HepG2 (cell line): ENCODE results near the gene NOP9. TPM values are rescaled to one million over a fixed set of nuclear protein-coding genes. Genes with fewer than 3 reads are reported as not detected.

Experiments
- AGO1 ChIP-seq: fragments of 200-400 bp; formaldehyde crosslinking; IDR thresholded peaks from 2 replicates; pipeline ENCODE4 v1.6.1; 2017; ENCODE audit warnings: mild to moderate bottlenecking, low read depth, low read length, moderate library complexity; ENCODE audit not compliant: poor library complexity, severe bottlenecking
- BRF2 ChIP-seq: sonication (generic); formaldehyde crosslinking; IDR thresholded peaks from 2 replicates; pipeline ENCODE4 v1.8.1; 2022; ENCODE audit warnings: mild to moderate bottlenecking, missing genetic modification reagents
- CHD4 ChIP-seq: fragments of 200-600 bp; sonication (generic); IDR thresholded peaks from 2 replicates; pipeline ENCODE4 v1.7.0; 2017; ENCODE audit warnings: mild to moderate bottlenecking, low read length, borderline replicate concordance
- CREBL2 ChIP-seq: sonication (generic); formaldehyde crosslinking; IDR thresholded peaks from 2 replicates; pipeline ENCODE4 v1.8.1; 2023; ENCODE audit warnings: missing genetic modification reagents, mild to moderate bottlenecking, borderline replicate concordance
- ELF1 ChIP-seq: sonication (generic); formaldehyde crosslinking; IDR thresholded peaks from 2 replicates; pipeline ENCODE4 v1.4.0; 2020; ENCODE audit warnings: missing genetic modification reagents
- ELF3 ChIP-seq: IDR thresholded peaks from 2 replicates; pipeline ENCODE4 v1.6.1; 2016; ENCODE audit warnings: missing genetic modification reagents, missing compliant biosample characterization
- FOXP1 ChIP-seq, 2 experiments: fragments of 450-650 bp in 1 of 2; IDR thresholded peaks; 2 replicates each; pipeline ENCODE4 v1.6.1; 2017 to 2018; ENCODE audit warnings: antibody characterized with exemption in 1 of 2
- GTF3A ChIP-seq: sonication (generic); formaldehyde crosslinking; conservative IDR thresholded peaks from 2 replicates; pipeline ENCODE4 v1.4.0; 2020; ENCODE audit warnings: mild to moderate bottlenecking, missing genetic modification reagents
- HES4 ChIP-seq: sonication (generic); formaldehyde crosslinking; IDR thresholded peaks from 2 replicates; pipeline ENCODE4 v1.9.0; 2021; ENCODE audit warnings: mild to moderate bottlenecking, missing genetic modification reagents, borderline replicate concordance
- HNF1B ChIP-seq: sonication (generic); formaldehyde crosslinking; IDR thresholded peaks from 2 replicates; pipeline ENCODE4 v1.5.1; 2020; ENCODE audit warnings: mild to moderate bottlenecking, moderate library complexity, missing genetic modification reagents
- HNF4A ChIP-seq: sonication (generic); formaldehyde crosslinking; IDR thresholded peaks from 2 replicates; pipeline ENCODE4 v1.4.0; 2020; ENCODE audit warnings: missing genetic modification reagents
- HOXA3 ChIP-seq: sonication (generic); formaldehyde crosslinking; IDR thresholded peaks from 2 replicates; pipeline ENCODE4 v1.5.0; 2020; ENCODE audit warnings: missing genetic modification reagents
- MATR3 ChIP-seq: sonication (generic); formaldehyde crosslinking; IDR thresholded peaks from 2 replicates; pipeline ENCODE4 v1.4.0; 2020; ENCODE audit warnings: missing genetic modification reagents
- MYC ChIP-seq: sonication (generic); formaldehyde crosslinking; IDR thresholded peaks from 2 replicates; pipeline ENCODE4 v1.9.0; 2021; ENCODE audit warnings: missing genetic modification reagents, borderline replicate concordance
- PHF21A ChIP-seq: sonication (generic); formaldehyde crosslinking; IDR thresholded peaks from 2 replicates; pipeline ENCODE4 v1.5.0; 2020; ENCODE audit warnings: mild to moderate bottlenecking, missing genetic modification reagents
- RFX3 ChIP-seq: IDR thresholded peaks from 2 replicates; pipeline ENCODE4 v1.6.1; 2016; ENCODE audit warnings: missing biosample characterization, missing genetic modification reagents
- ZBTB44 ChIP-seq: sonication (generic); formaldehyde crosslinking; IDR thresholded peaks from 2 replicates; pipeline ENCODE4 v1.4.0; 2020; ENCODE audit warnings: missing genetic modification reagents
- ZKSCAN5 ChIP-seq: sonication (generic); formaldehyde crosslinking; IDR thresholded peaks from 2 replicates; pipeline ENCODE4 v1.5.1; 2020; ENCODE audit warnings: mild to moderate bottlenecking, missing genetic modification reagents
- ZNF430 ChIP-seq: sonication (generic); formaldehyde crosslinking; IDR thresholded peaks from 2 replicates; pipeline ENCODE4 v1.9.0; 2021; ENCODE audit warnings: mild to moderate bottlenecking, missing genetic modification reagents
- ZNF460 ChIP-seq: sonication (generic); formaldehyde crosslinking; IDR thresholded peaks from 2 replicates; pipeline ENCODE4 v1.5.1; 2020; ENCODE audit warnings: missing genetic modification reagents, mild to moderate bottlenecking, borderline replicate concordance
- ZNF501 ChIP-seq: sonication (generic); formaldehyde crosslinking; IDR thresholded peaks from 2 replicates; pipeline ENCODE4 v1.5.1; 2020; ENCODE audit warnings: mild to moderate bottlenecking, moderate library complexity, missing genetic modification reagents
- ZNF564 ChIP-seq: sonication (generic); formaldehyde crosslinking; IDR thresholded peaks from 2 replicates; pipeline ENCODE4 v1.8.1; 2023; ENCODE audit warnings: mild to moderate bottlenecking, missing genetic modification reagents
- ZNF644 ChIP-seq: IDR thresholded peaks from 2 replicates; pipeline ENCODE4 v1.6.1; 2016; ENCODE audit warnings: low read depth
- ZNF670 ChIP-seq: sonication (generic); formaldehyde crosslinking; IDR thresholded peaks from 2 replicates; pipeline ENCODE4 v1.8.0; 2022; ENCODE audit warnings: mild to moderate bottlenecking, missing genetic modification reagents, borderline replicate concordance
- ZNF879 ChIP-seq: sonication (generic); formaldehyde crosslinking; IDR thresholded peaks from 2 replicates; pipeline ENCODE4 v1.8.1; 2023; ENCODE audit warnings: missing genetic modification reagents
- ZSCAN29 ChIP-seq: sonication (generic); formaldehyde crosslinking; conservative IDR thresholded peaks from 2 replicates; pipeline ENCODE4 v1.4.0; 2020; ENCODE audit warnings: mild to moderate bottlenecking, missing genetic modification reagents
- polyA plus RNA-seq, 8 experiments: library from polyadenylated mRNA; depleted of rRNA in 3 of 8; stranded (reverse) in 7 of 8; unstranded in 1 of 8; fragments of >200 nt; fragmentation: Illumina TruSeq in 4 of 8; extraction: Trizol in 4 of 8; gene quantifications; 2 replicates each; pipeline versions ENCODE4 v1.2.1 to v1.2.3, GENCODE V29; 2011 to 2016; ENCODE audit warnings: low read depth in 4 of 8, missing spikeins in 1 of 8, mixed read lengths in 1 of 8; ENCODE audit not compliant: insufficient read depth in 1 of 8
- total RNA-seq, 5 experiments: library from RNA; depleted of rRNA; stranded (reverse); fragments of >200 nt; fragmentation: Illumina TruSeq; extraction: Trizol; gene quantifications; 2 replicates each; pipeline ENCODE4 v1.2.3, GENCODE V29; 2016; ENCODE audit warnings: low read depth in 1 of 5

Gene NOP9
- total and polyA plus RNA-seq, 2 of the 13 experiments (the other 11 are each of a cell fraction or from before 2014, with no cell fraction given): 24.5 to 61.6 TPM

GRCh38 chr14:24291446-24292117 is 8.1 kb upstream of the NOP9 start (continued):
- TF ChIP-seq BRF2 (CRISPR knock-in tag) (no peak), ZKSCAN5 (CRISPR knock-in tag) (no peak), MATR3 (CRISPR knock-in tag) (no peak), HNF4A (CRISPR knock-in tag) (peak; percentile 63; the same call in 1 of the 2 replicates), ZSCAN29 (CRISPR knock-in tag) (0 out of 2 replicates have a peak, but pooled peaks have one; percentile 38), CHD4 (no peak), ZNF670 (CRISPR knock-in tag) (no peak), FOXP1 (IDR thresholded peaks at IDR 0.05) (no peak), FOXP1 (CRISPR knock-in tag; IDR thresholded peaks at IDR 0.05) (no peak), ZNF644 (CRISPR knock-in tag) (no peak), HES4 (CRISPR knock-in tag) (no peak), ZNF430 (CRISPR knock-in tag) (no peak), MYC (CRISPR knock-in tag) (no peak), HOXA3 (CRISPR knock-in tag) (no peak), GTF3A (CRISPR knock-in tag) (0 out of 2 replicates have a peak, but pooled peaks have one; percentile 43), CREBL2 (CRISPR knock-in tag) (no peak), ELF1 (CRISPR knock-in tag) (no peak), ZNF501 (CRISPR knock-in tag) (no peak), PHF21A (CRISPR knock-in tag) (no peak), ELF3 (CRISPR knock-in tag) (no peak), ZNF879 (CRISPR knock-in tag) (no peak), HNF1B (CRISPR knock-in tag) (no peak), RFX3 (CRISPR knock-in tag) (no peak), AGO1 (no peak), ZNF460 (CRISPR knock-in tag) (no peak), ZNF564 (CRISPR knock-in tag) (no peak), ZBTB44 (CRISPR knock-in tag) (no peak)
